B cell (primary cell): ENCODE data around the gene PSENEN.

Source experiments
- EZH2 ChIP-seq: IDR thresholded peaks from 2 replicates; pipeline ENCODE4 v1.6.1; 2012; ENCODE audit warnings: borderline replicate concordance, low read depth, mild to moderate bottlenecking, moderate library complexity, low read length; ENCODE audit not compliant: insufficient read depth, poor library complexity, severe bottlenecking
- TF ChIP-seq, protein P1 (sequence below): fragments of 200-600 bp; IDR thresholded peaks from one replicate; pipeline ENCODE4 v1.8.0; 2022; ENCODE audit warnings: antibody characterized with exemption, mild to moderate bottlenecking

DNA sequence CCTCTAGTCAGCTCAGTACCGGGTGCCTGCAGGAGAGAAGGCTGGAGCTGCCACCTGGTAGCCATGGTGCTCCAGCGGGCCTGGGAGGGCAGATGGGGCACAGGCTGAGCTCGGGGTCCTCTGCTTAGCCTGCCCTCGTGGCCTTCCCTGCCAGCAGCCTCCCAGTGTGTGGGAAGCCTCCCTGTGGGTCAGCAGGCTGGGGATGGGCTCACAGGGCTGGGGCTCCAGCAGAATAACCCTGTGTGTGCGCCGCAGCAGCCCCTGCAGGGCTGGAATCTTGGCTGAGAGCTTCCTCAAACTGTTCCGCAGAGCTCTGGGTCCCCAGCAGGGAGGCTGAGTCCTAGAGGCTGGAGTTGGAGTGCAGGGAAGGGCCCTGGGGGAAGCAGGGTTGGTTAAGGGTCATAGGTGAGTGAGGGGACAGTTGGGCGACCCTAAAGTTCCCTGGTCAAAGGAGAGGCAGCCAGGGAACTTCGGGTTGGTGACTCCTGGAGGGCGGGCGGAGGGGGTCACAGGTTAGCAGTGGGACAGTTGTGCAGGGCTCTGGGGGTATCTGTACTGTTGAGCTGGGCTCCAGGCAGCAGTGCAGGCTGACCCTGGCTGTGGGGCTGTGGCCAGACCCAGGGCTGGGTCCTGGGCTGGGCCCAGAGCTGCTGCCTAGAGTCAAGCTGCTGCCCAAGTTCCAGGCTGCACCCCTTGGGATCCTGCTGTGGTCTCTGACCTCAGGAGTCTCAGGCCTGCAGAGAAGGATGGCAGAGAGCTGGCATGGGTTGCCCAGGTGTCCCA lies 43.9 kb downstream of the PSENEN start:
- TF ChIP-seq, protein P1, sequence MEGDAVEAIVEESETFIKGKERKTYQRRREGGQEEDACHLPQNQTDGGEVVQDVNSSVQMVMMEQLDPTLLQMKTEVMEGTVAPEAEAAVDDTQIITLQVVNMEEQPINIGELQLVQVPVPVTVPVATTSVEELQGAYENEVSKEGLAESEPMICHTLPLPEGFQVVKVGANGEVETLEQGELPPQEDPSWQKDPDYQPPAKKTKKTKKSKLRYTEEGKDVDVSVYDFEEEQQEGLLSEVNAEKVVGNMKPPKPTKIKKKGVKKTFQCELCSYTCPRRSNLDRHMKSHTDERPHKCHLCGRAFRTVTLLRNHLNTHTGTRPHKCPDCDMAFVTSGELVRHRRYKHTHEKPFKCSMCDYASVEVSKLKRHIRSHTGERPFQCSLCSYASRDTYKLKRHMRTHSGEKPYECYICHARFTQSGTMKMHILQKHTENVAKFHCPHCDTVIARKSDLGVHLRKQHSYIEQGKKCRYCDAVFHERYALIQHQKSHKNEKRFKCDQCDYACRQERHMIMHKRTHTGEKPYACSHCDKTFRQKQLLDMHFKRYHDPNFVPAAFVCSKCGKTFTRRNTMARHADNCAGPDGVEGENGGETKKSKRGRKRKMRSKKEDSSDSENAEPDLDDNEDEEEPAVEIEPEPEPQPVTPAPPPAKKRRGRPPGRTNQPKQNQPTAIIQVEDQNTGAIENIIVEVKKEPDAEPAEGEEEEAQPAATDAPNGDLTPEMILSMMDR = no peak
- TF ChIP-seq EZH2 = no peak
